ENCODE data around the gene MSRB1. TPM values are rescaled to one million over a fixed set of nuclear protein-coding genes. Genes with fewer than 3 reads are reported as not detected.
A peak's percentile ranks its signal among the peaks of the same experiment; 100 is the strongest.

Gene MSRB1
- total and polyA plus RNA-seq, 9 of the 15 experiments (the other 6 are each of a cell fraction or from before 2014, with no cell fraction given), result 5.4 to 33.7 (median 25.7) TPM

GRCh38 chr16:1964506-1965395 is 21.8 kb upstream of the MSRB1 start, which contains the start of gene RPS2 (continued):
- TF ChIP-seq ZNF398 (CRISPR knock-in tag; IDR thresholded peaks at IDR 0.05) (no peak), YY1 (IDR thresholded peaks at IDR 0.05; ENCODE audit: borderline replicate concordance in 1 of 3, control insufficient read depth in 1 of 3, extremely low read depth in 1 of 3, insufficient read depth in 3 of 3, insufficient read length in 1 of 3, insufficient replicate concordance in 2 of 3, low read depth in 1 of 3, low read length in 2 of 3) (peak in 2 of 3 experiments; percentile 58 to 80), TEAD2 (tag; IDR thresholded peaks at IDR 0.05) (no peak), ZNF253 (CRISPR knock-in tag; conservative IDR thresholded peaks at IDR 0.05) (0 out of 2 replicates have a peak, but pooled peaks have one; percentile 4), NFRKB (IDR thresholded peaks at IDR 0.05; ENCODE audit: low read depth) (peak; percentile 49), ZNF586 (CRISPR knock-in tag; conservative IDR thresholded peaks at IDR 0.05) (peak; percentile 61; the same call in 1 of the 2 replicates), TFE3 (CRISPR knock-in tag; IDR thresholded peaks at IDR 0.05) (no peak), U2AF2 (optimal IDR thresholded peaks at IDR 0.05; ENCODE audit: low read depth, low read length) (no peak), VEZF1 (CRISPR knock-in tag; IDR thresholded peaks at IDR 0.05) (peak; percentile 96), TCFL5 (CRISPR knock-in tag; conservative IDR thresholded peaks at IDR 0.05) (no peak), WHSC1 (IDR thresholded peaks at IDR 0.05; ENCODE audit: low read length) (no peak), CC2D1A (IDR thresholded peaks at IDR 0.05) (no peak), NCOA6 (IDR thresholded peaks at IDR 0.05) (no peak), HLTF (IDR thresholded peaks at IDR 0.05) (no peak), ATF4 (CRISPR knock-in tag; IDR thresholded peaks at IDR 0.05) (0 out of 2 replicates have a peak, but pooled peaks have one; percentile 44), SUPT5H (IDR thresholded peaks at IDR 0.05) (peak; percentile 100), FOXM1 (IDR thresholded peaks at IDR 0.05; ENCODE audit: low read depth) (no peak; the same call in 1 of the 2 replicates), FOXM1 (CRISPR knock-in tag; IDR thresholded peaks at IDR 0.05; ENCODE audit: low read depth) (no peak; the same call in 1 of the 2 replicates), ZNF197 (CRISPR knock-in tag; IDR thresholded peaks at IDR 0.05; ENCODE audit: low read depth) (no peak), YBX1 (IDR thresholded peaks at IDR 0.05) (no peak), ZBTB9 (CRISPR knock-in tag; IDR thresholded peaks at IDR 0.05) (peak; percentile 66; the same call in 1 of the 2 replicates)
